DMS153 treated with DMSO at 0.1 percent for 48 hours (cell line): ENCODE data around the gene CPT1B.
"Not testable (repeated sequence)": the region's sequence is repeated elsewhere in the genome, so short reads cannot be mapped to it uniquely, and the experiment has no call there.

ENCODE experiments used
- DNase-seq: peaks from one replicate; lab custom pipeline; 2025; ENCODE audit not compliant: unreplicated experiment; lab: John Stamatoyannopoulos, UW

Gene CPT1B

GRCh38 chr22:50577987-50578775, at the start of gene CPT1B:
Gene CPT1B, minus strand, starts transcription at chr22:50578427. Its CDS starts 512 bp downstream, at chr22:50577915.
- DNase-seq = no peak

GRCh38 chr22:50626850-50627641, 48.8 kb upstream of the CPT1B start:
- DNase-seq = no peak

- DNase-seq = no peak
These were observed 48.2 kb upstream of the CPT1B start for GRCh38 chr22:50626314-50626849.

GRCh38 chr22:50625568-50626313, 47.5 kb upstream of the CPT1B start:
- no peak for DNase-seq

GRCh38 chr22:50625131-50625567, 46.9 kb upstream of the CPT1B start:
- no peak for DNase-seq

- DNase-seq = no peak
These were observed 46.3 kb upstream of the CPT1B start for GRCh38 chr22:50624347-50625130.

- DNase-seq = peak; percentile 76
These were observed 44.6 kb upstream of the CPT1B start for GRCh38 chr22:50622723-50623327.

GRCh38 chr22:50621948-50622722, 43.9 kb upstream of the CPT1B start:
- DNase-seq = peak; percentile 27

- DNase-seq = no peak
These were observed 43.2 kb upstream of the CPT1B start for GRCh38 chr22:50621356-50621880.

GRCh38 chr22:50620593-50621355, 42.5 kb upstream of the CPT1B start:
- peak; percentile 54 for DNase-seq

GRCh38 chr22:50614296-50614695, 36.1 kb upstream of the CPT1B start:
- DNase-seq = not testable (repeated sequence)

- peak; percentile 73 for DNase-seq
These were observed 35.2 kb upstream of the CPT1B start for GRCh38 chr22:50613291-50613981.

- peak; percentile 28 for DNase-seq
These were observed 34.4 kb upstream of the CPT1B start for GRCh38 chr22:50612528-50613221.

GRCh38 chr22:50612168-50612527, 33.9 kb upstream of the CPT1B start:
- DNase-seq = no peak

GRCh38 chr22:50611341-50612060, 33.3 kb upstream of the CPT1B start:
- DNase-seq = no peak

GRCh38 chr22:50610581-50610980, 32.4 kb upstream of the CPT1B start:
- DNase-seq = no peak
